H1 (cell line): ENCODE results near the gene NT5DC3. TPM values are rescaled to one million over a fixed set of nuclear protein-coding genes. Genes with fewer than 3 reads are reported as not detected.

Experiments used
- BCL11A ChIP-seq, 2 experiments: IDR thresholded peaks; one replicate each; pipeline ENCODE4 v1.6.1; 2011; ENCODE audit warnings: low read depth in 2 of 2, low read length in 2 of 2, mild to moderate bottlenecking in 2 of 2
- BRCA1 ChIP-seq: IDR thresholded peaks from 2 replicates; pipeline ENCODE4 v1.6.1; 2012; ENCODE audit warnings: low read depth, low read length, improper control_type of control experiment
- CHD1 ChIP-seq: IDR thresholded peaks from 2 replicates; pipeline ENCODE4 v1.6.1; 2012; ENCODE audit warnings: low read depth, low read length, improper control_type of control experiment
- EGR1 ChIP-seq: IDR thresholded peaks from 2 replicates; pipeline ENCODE4 v1.6.1; 2011; ENCODE audit warnings: low read depth, low read length, borderline replicate concordance
- EZH2 ChIP-seq: fragments of 200-600 bp; sonication (generic); IDR thresholded peaks from 2 replicates; pipeline ENCODE4 v1.7.1; 2012; ENCODE audit warnings: low read depth, mild to moderate bottlenecking, moderate library complexity, low read length, inconsistent platforms; ENCODE audit not compliant: severe bottlenecking
- RFX5 ChIP-seq: IDR thresholded peaks from 2 replicates; pipeline ENCODE4 v1.6.1; 2011; ENCODE audit warnings: low read depth, low read length, improper control_type of control experiment, borderline replicate concordance
- SIN3A ChIP-seq, 2 experiments: IDR thresholded peaks in 1 of 2; conservative IDR thresholded peaks in 1 of 2; 2 replicates each; pipeline ENCODE4 v1.6.1; 2011 to 2012; ENCODE audit warnings: low read length in 2 of 2, improper control_type of control experiment in 1 of 2, low read depth in 1 of 2, mild to moderate bottlenecking in 1 of 2
- polyA plus RNA-seq, 7 experiments: library from polyadenylated mRNA; depleted of rRNA in 3 of 7; stranded (reverse) in 5 of 7; unstranded in 2 of 7; fragments of >200 nt in 5 of 7; fragments of 200-250 nt in 2 of 7; gene quantifications; 1 replicate in 5 of 7; 2 replicates in 1 of 7; 4 replicates in 1 of 7; pipeline versions ENCODE4 v1.2.1 to v1.2.3, GENCODE V29; 2011 to 2013; ENCODE audit warnings: missing spikeins in 2 of 7, mixed read lengths in 2 of 7
- total RNA-seq: library from RNA; stranded (reverse); fragmentation: NEBNext Ultra II Directional; extraction: Animal tissue kit (Norgen Biotek cat#: 25700); gene quantifications from 2 replicates; pipeline ENCODE4 v1.2.1, GENCODE V29; 2021
- TF ChIP-seq, protein P1 (sequence below): fragments of 300-600 bp; sonication (generic); IDR thresholded peaks from 2 replicates; pipeline ENCODE4 v1.7.1; 2012; ENCODE audit warnings: low read length, moderate library complexity, mild to moderate bottlenecking, inconsistent platforms; ENCODE audit not compliant: insufficient replicate concordance
- TF ChIP-seq, protein P2 (sequence below): IDR thresholded peaks from 2 replicates; pipeline ENCODE4 v1.6.1; 2012; ENCODE audit warnings: low read length, inconsistent platforms

NT5DC3 gene
- total and polyA plus RNA-seq, 2 of the 8 experiments (the other 6 are each of a cell fraction or from before 2014, with no cell fraction given), result 5.4 to 14.8 TPM

DNA sequence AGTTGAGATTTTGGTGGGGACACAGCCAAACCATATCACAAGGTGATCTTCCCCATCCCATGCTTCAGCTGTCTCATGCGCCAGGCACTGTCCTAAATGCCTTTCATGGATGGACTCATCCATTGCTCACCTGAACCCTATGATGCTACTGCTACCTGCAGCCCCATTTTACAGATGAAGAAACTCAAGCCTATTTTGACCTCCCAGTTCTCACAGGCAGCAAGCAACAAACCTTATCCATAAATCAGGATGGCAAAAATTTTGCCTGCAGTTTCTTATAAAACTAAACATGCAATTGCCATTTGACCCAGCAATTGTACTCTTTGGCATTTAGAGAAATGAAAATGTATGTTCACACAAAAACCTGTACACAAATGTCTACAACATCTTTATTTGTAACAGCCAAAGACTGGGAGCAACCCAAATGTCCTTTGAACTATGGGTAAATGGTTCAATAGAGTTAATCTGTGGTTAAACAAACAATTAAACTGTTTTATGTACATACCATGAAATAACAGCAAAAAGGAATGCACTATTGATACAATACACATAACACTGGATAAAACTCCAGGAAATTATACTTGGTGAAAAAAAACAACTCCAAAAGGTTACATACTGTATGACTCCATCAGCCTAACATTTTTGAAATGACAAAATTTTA is 2.6 kb downstream of the NT5DC3 start (continued):
- TF ChIP-seq, protein P1, sequence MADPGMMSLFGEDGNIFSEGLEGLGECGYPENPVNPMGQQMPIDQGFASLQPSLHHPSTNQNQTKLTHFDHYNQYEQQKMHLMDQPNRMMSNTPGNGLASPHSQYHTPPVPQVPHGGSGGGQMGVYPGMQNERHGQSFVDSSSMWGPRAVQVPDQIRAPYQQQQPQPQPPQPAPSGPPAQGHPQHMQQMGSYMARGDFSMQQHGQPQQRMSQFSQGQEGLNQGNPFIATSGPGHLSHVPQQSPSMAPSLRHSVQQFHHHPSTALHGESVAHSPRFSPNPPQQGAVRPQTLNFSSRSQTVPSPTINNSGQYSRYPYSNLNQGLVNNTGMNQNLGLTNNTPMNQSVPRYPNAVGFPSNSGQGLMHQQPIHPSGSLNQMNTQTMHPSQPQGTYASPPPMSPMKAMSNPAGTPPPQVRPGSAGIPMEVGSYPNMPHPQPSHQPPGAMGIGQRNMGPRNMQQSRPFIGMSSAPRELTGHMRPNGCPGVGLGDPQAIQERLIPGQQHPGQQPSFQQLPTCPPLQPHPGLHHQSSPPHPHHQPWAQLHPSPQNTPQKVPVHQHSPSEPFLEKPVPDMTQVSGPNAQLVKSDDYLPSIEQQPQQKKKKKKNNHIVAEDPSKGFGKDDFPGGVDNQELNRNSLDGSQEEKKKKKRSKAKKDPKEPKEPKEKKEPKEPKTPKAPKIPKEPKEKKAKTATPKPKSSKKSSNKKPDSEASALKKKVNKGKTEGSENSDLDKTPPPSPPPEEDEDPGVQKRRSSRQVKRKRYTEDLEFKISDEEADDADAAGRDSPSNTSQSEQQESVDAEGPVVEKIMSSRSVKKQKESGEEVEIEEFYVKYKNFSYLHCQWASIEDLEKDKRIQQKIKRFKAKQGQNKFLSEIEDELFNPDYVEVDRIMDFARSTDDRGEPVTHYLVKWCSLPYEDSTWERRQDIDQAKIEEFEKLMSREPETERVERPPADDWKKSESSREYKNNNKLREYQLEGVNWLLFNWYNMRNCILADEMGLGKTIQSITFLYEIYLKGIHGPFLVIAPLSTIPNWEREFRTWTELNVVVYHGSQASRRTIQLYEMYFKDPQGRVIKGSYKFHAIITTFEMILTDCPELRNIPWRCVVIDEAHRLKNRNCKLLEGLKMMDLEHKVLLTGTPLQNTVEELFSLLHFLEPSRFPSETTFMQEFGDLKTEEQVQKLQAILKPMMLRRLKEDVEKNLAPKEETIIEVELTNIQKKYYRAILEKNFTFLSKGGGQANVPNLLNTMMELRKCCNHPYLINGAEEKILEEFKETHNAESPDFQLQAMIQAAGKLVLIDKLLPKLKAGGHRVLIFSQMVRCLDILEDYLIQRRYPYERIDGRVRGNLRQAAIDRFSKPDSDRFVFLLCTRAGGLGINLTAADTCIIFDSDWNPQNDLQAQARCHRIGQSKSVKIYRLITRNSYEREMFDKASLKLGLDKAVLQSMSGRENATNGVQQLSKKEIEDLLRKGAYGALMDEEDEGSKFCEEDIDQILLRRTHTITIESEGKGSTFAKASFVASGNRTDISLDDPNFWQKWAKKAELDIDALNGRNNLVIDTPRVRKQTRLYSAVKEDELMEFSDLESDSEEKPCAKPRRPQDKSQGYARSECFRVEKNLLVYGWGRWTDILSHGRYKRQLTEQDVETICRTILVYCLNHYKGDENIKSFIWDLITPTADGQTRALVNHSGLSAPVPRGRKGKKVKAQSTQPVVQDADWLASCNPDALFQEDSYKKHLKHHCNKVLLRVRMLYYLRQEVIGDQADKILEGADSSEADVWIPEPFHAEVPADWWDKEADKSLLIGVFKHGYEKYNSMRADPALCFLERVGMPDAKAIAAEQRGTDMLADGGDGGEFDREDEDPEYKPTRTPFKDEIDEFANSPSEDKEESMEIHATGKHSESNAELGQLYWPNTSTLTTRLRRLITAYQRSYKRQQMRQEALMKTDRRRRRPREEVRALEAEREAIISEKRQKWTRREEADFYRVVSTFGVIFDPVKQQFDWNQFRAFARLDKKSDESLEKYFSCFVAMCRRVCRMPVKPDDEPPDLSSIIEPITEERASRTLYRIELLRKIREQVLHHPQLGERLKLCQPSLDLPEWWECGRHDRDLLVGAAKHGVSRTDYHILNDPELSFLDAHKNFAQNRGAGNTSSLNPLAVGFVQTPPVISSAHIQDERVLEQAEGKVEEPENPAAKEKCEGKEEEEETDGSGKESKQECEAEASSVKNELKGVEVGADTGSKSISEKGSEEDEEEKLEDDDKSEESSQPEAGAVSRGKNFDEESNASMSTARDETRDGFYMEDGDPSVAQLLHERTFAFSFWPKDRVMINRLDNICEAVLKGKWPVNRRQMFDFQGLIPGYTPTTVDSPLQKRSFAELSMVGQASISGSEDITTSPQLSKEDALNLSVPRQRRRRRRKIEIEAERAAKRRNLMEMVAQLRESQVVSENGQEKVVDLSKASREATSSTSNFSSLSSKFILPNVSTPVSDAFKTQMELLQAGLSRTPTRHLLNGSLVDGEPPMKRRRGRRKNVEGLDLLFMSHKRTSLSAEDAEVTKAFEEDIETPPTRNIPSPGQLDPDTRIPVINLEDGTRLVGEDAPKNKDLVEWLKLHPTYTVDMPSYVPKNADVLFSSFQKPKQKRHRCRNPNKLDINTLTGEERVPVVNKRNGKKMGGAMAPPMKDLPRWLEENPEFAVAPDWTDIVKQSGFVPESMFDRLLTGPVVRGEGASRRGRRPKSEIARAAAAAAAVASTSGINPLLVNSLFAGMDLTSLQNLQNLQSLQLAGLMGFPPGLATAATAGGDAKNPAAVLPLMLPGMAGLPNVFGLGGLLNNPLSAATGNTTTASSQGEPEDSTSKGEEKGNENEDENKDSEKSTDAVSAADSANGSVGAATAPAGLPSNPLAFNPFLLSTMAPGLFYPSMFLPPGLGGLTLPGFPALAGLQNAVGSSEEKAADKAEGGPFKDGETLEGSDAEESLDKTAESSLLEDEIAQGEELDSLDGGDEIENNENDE, result no peak
- TF ChIP-seq BRCA1, result no peak
- TF ChIP-seq CHD1, result no peak
- no peak for TF ChIP-seq BCL11A (IDR thresholded peaks at IDR 0.05; ENCODE audit: low read depth in 2 of 2, low read length in 2 of 2)
- no peak for TF ChIP-seq EZH2
- TF ChIP-seq SIN3A (conservative IDR thresholded peaks at IDR 0.05 in 1 of 2, IDR thresholded peaks at IDR 0.05 in 1 of 2; ENCODE audit: low read depth in 1 of 2, low read length in 2 of 2), result no peak
- no peak for TF ChIP-seq EGR1
- TF ChIP-seq, protein P2, sequence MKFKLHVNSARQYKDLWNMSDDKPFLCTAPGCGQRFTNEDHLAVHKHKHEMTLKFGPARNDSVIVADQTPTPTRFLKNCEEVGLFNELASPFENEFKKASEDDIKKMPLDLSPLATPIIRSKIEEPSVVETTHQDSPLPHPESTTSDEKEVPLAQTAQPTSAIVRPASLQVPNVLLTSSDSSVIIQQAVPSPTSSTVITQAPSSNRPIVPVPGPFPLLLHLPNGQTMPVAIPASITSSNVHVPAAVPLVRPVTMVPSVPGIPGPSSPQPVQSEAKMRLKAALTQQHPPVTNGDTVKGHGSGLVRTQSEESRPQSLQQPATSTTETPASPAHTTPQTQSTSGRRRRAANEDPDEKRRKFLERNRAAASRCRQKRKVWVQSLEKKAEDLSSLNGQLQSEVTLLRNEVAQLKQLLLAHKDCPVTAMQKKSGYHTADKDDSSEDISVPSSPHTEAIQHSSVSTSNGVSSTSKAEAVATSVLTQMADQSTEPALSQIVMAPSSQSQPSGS, result no peak
- no peak for TF ChIP-seq RFX5
